HCT116 (cell line): ENCODE data around the gene TTC16. TPM values are rescaled to one million over a fixed set of nuclear protein-coding genes. Genes with fewer than 3 reads are reported as not detected.

Source experiments
- ATAC-seq: fragments of 200-7000 bp; cut with Tn5 transposase; 2 replicates; pipeline ENCODE4 v1.9.1; 2020; ENCODE audit warnings: mild to moderate bottlenecking, moderate library complexity
- BruUV-seq: library from RNA; stranded (reverse); fragments of 400-500 nt; replicated peaks from 2 replicates; lab custom pipeline; 2021; lab: Mats Ljungman, UMichigan
- CTCF ChIA-PET: fragments of 300-600 bp; sonication (Branson Sonifier 250); formaldehyde crosslinking; loops from one replicate; lab custom pipeline; 2021; ENCODE audit warnings: antibody characterized with exemption; lab: Charles Lee
- POLR2A ChIA-PET: fragments of 300-600, 350-600 bp; sonication (Branson Sonifier 250); formaldehyde crosslinking; loops from one replicate; lab custom pipeline; 2021; ENCODE audit warnings: antibody characterized with exemption; lab: Charles Lee
- RAD21 ChIA-PET, 2 experiments: fragments of 300-600 bp; sonication (Branson Sonifier 250); formaldehyde crosslinking; loops; one replicate each; lab custom pipeline; 2023; ENCODE audit warnings: low total read pairs in 2 of 2; ENCODE audit not compliant: uncharacterized antibody in 2 of 2, unreplicated experiment in 2 of 2, low non-redundant PET in 1 of 2; lab: Charles Lee
- DNase-seq: peaks from one replicate; pipeline ENCODE4 v3.0.0-alpha.2; 2010; ENCODE audit warnings: low read depth, low spot score
- H2AFZ ChIP-seq: fragments of 200-600 bp; shearing (Covaris generic), sonication (generic); 2 replicates; pipeline ENCODE4 v1.6.1; 2017; ENCODE audit warnings: low read depth, mixed run types, mixed read lengths, antibody characterized with exemption, low read length; ENCODE audit not compliant: poor library complexity, severe bottlenecking
- H3K27ac ChIP-seq: 2 replicates; pipeline ENCODE4 v1.5.1; 2012; ENCODE audit warnings: low read depth, low read length
- H3K27me3 ChIP-seq: fragments of 200-600 bp; sonication (generic); 2 replicates; pipeline ENCODE4 v1.6.1; 2016; ENCODE audit warnings: mixed run types, low read length, mixed read lengths; ENCODE audit not compliant: insufficient read depth
- H3K36me3 ChIP-seq, 2 experiments: fragments of 200-500 bp in 1 of 2; fragments of 200-600 bp in 1 of 2; sonication (Bioruptor generic) in 1 of 2; sonication (generic) in 1 of 2; 2 replicates each; pipeline versions ENCODE4 v1.5.1 to v1.6.1; 2014 to 2016; ENCODE audit warnings: low read length in 2 of 2, inconsistent platforms in 1 of 2, mixed read lengths in 1 of 2, mixed run types in 1 of 2; ENCODE audit not compliant: insufficient read depth in 2 of 2, control insufficient read depth in 1 of 2
- H3K4me1 ChIP-seq, 2 experiments: fragments of 200-600 bp in 1 of 2; sonication (generic) in 1 of 2; 2 replicates each; pipeline versions ENCODE4 v1.5.1 to v1.6.1; 2012 to 2017; ENCODE audit warnings: low read length in 2 of 2, inconsistent platforms in 1 of 2, mild to moderate bottlenecking in 1 of 2, mixed read lengths in 1 of 2, mixed run types in 1 of 2, moderate library complexity in 1 of 2; ENCODE audit not compliant: insufficient read depth in 2 of 2, control insufficient read depth in 1 of 2
- H3K4me2 ChIP-seq: fragments of 200-600 bp; sonication (generic); 2 replicates; pipeline ENCODE4 v1.6.1; 2017; ENCODE audit warnings: mixed run types, low read length, mixed read lengths
- H3K4me3 ChIP-seq, 2 experiments: fragments of 200-600 bp in 1 of 2; sonication (generic) in 1 of 2; replicated peaks in 1 of 2; 2 replicates each; pipeline ENCODE4 v1.5.1; 2011 to 2016; ENCODE audit warnings: low read length in 2 of 2, control low read depth in 1 of 2, low read depth in 1 of 2, mild to moderate bottlenecking in 1 of 2, mixed read lengths in 1 of 2, mixed run types in 1 of 2
- H3K79me2 ChIP-seq: fragments of 200-600 bp; sonication (generic); 2 replicates; pipeline ENCODE4 v1.6.1; 2017; ENCODE audit warnings: mild to moderate bottlenecking, mixed run types, low read length, moderate library complexity, mixed read lengths; ENCODE audit not compliant: insufficient read depth
- H3K9ac ChIP-seq: fragments of 200-600 bp; sonication (generic); 2 replicates; pipeline ENCODE4 v1.6.1; 2016; ENCODE audit warnings: low read length, mixed read lengths
- H3K9me2 ChIP-seq: fragments of 200-600 bp; sonication (generic), shearing (Covaris generic); 2 replicates; pipeline ENCODE4 v1.6.1; 2017; ENCODE audit warnings: mixed run types, mild to moderate bottlenecking, moderate library complexity; ENCODE audit not compliant: insufficient read depth
- H3K9me3 ChIP-seq, 2 experiments: fragments of 200-500 bp in 1 of 2; fragments of 200-600 bp in 1 of 2; sonication (Bioruptor generic) in 1 of 2; sonication (generic) in 1 of 2; 2 replicates each; pipeline ENCODE4 v1.6.1; 2014 to 2017; ENCODE audit warnings: low read length in 2 of 2, mixed read lengths in 2 of 2, inconsistent platforms in 1 of 2, low read depth in 1 of 2, mild to moderate bottlenecking in 1 of 2, mixed run types in 1 of 2, moderate library complexity in 1 of 2; ENCODE audit not compliant: control insufficient read depth in 1 of 2, insufficient read depth in 1 of 2
- H4K20me1 ChIP-seq: fragments of 200-600 bp; sonication (generic), shearing (Covaris generic); 2 replicates; pipeline ENCODE4 v1.6.1; 2017; ENCODE audit warnings: mixed run types, mild to moderate bottlenecking, moderate library complexity; ENCODE audit not compliant: insufficient read depth
- ATF3 ChIP-seq: IDR thresholded peaks from 2 replicates; pipeline ENCODE4 v1.6.1; 2012
- ELF1 ChIP-seq: IDR thresholded peaks from 2 replicates; pipeline ENCODE4 v1.6.1; 2012; ENCODE audit warnings: low read depth, borderline replicate concordance
- EZH2 ChIP-seq: fragments of 200-600 bp; sonication (generic); IDR thresholded peaks from 2 replicates; pipeline ENCODE4 v1.6.1; 2017; ENCODE audit warnings: antibody characterized with exemption, mixed run types
- FOSL1 ChIP-seq: IDR thresholded peaks from 2 replicates; pipeline ENCODE4 v1.6.1; 2012; ENCODE audit warnings: low read depth
- MAX ChIP-seq: IDR thresholded peaks from 2 replicates; pipeline ENCODE4 v1.6.1; 2012
- POLR2AphosphoS5 ChIP-seq: IDR thresholded peaks from 2 replicates; pipeline ENCODE4 v1.6.1; 2011; ENCODE audit warnings: mild to moderate bottlenecking, low read depth, low read length, moderate library complexity
- SP1 ChIP-seq: IDR thresholded peaks from 2 replicates; pipeline ENCODE4 v1.6.1; 2012; ENCODE audit warnings: low read depth
- TCF7L2 ChIP-seq: IDR thresholded peaks from 2 replicates; pipeline ENCODE4 v1.7.0; 2011; ENCODE audit warnings: borderline replicate concordance, inconsistent platforms; ENCODE audit not compliant: insufficient read depth, insufficient read length; ENCODE audit errors: extremely low read depth
- ZFX ChIP-seq: fragments of 450-650 bp; IDR thresholded peaks from 2 replicates; pipeline ENCODE4 v1.6.1; 2017
- ZNF274 ChIP-seq: fragments of 200-500 bp; sonication (Bioruptor generic); IDR thresholded peaks from 2 replicates; pipeline ENCODE4 v1.6.1; 2014; ENCODE audit warnings: mild to moderate bottlenecking, low read depth, low read length, inconsistent platforms
- intact Hi-C: fragments of 100-400 bp; cut with micrococcal nuclease; formaldehyde crosslinking; loops from 2 replicates; pipeline ENCODE4 v1.10.0; 2022
- total RNA-seq: library from RNA; stranded (reverse); gene quantifications from one replicate; pipeline ENCODE4 v1.2.1, GENCODE V29; 2021; ENCODE audit not compliant: unreplicated experiment

The TTC16 gene
- total RNA-seq, 1 experiment from 2014 or later = not detected

GRCh38 chr9:127753622-127754021 is 37.7 kb downstream of the TTC16 start:
- no peaks in the 10 kb centered on the region for H3K27me3 ChIP-seq
- no peaks in the 10 kb centered on the region for H3K79me2 ChIP-seq
- H3K9me2 ChIP-seq = no peaks in the 10 kb centered on the region
- no peaks in the 10 kb centered on the region for H3K36me3 ChIP-seq
- TF ChIP-seq ATF3 = no peak
- TF ChIP-seq TCF7L2 = no peak
- no peak for TF ChIP-seq FOSL1
- no peak for TF ChIP-seq ZNF274
- no peaks in the 10 kb centered on the region for H4K20me1 ChIP-seq
- intact Hi-C loops = no loop called here
- BruUV-seq = no TSS peak
- no peak overlapping the region for H2AFZ ChIP-seq
- H3K9ac ChIP-seq = no peak overlapping the region
- no peak overlapping the region for H3K4me2 ChIP-seq
- no peaks in the 10 kb centered on the region for H3K9me3 ChIP-seq
- no peak overlapping the region for H3K27ac ChIP-seq
- DNase-seq = no peak
- no peak for ATAC-seq
- ChIA-PET RAD21 (no interaction called here), CTCF (no interaction called here), POLR2A (no interaction called here)
- H3K4me3 ChIP-seq = no peak overlapping the region
- H3K4me1 ChIP-seq = no peaks in the 10 kb centered on the region

- no TSS peak for BruUV-seq
- DNase-seq = no peak
- H3K9ac ChIP-seq = no peak overlapping the region
- TF ChIP-seq MAX = no peak
- TF ChIP-seq ATF3 = no peak
- no peak for TF ChIP-seq SP1
- TF ChIP-seq ZFX = no peak
- no peak for TF ChIP-seq EZH2
- no peak for TF ChIP-seq ELF1
- no peak for TF ChIP-seq TCF7L2
- TF ChIP-seq POLR2AphosphoS5 = no peak
- TF ChIP-seq, all 23 proteins: peak for 0
- ATAC-seq = peak; percentile 87
- Histone ChIP-seq H2AFZ (no peak overlapping the region), H3K4me3 (no peak overlapping the region), H3K27ac (no peak overlapping the region), H3K79me2 (no peaks in the 10 kb centered on the region), H3K4me1 (no peaks in the 10 kb centered on the region), H3K27me3 (no peaks in the 10 kb centered on the region), H4K20me1 (no peaks in the 10 kb centered on the region), H3K36me3 (no peaks in the 10 kb centered on the region), H3K4me2 (no peak overlapping the region), H3K9me3 (no peaks in the 10 kb centered on the region), H3K9me2 (no peaks in the 10 kb centered on the region)
- ChIA-PET POLR2A (no interaction called here), CTCF (no interaction called here), RAD21 (no interaction called here)
- intact Hi-C loops = no loop called here
Measured at GRCh38 chr9:127754099-127755060, 38.5 kb downstream of the TTC16 start.
